ENCODE results near the gene CEP152.

GRCh38 chr15:48805591-48805990 lies 5.3 kb downstream of the CEP152 start:
- TF ChIP-seq CTCF (IDR thresholded peaks at IDR 0.05) = no peak
- TF ChIP-seq POLR2AphosphoS5 (IDR thresholded peaks at IDR 0.05) = no peak
